BE2C (cell line): ENCODE results near the gene SPTY2D1.
"Not testable (repeated sequence)": the region's sequence is repeated elsewhere in the genome, so short reads cannot be mapped to it uniquely, and the experiment has no call there.

Experiments used
- DNase-seq: peaks from one replicate; pipeline ENCODE4 v3.0.0-alpha.2; 2020
- H3K27me3 ChIP-seq: fragments of 250-450 bp; sonication (Bioruptor Pico); 2 replicates; pipeline ENCODE4 v1.5.1; 2020; ENCODE audit warnings: mild to moderate bottlenecking
- H3K36me3 ChIP-seq: fragments of 250-450 bp; sonication (Bioruptor Pico); 2 replicates; pipeline ENCODE4 v1.5.1; 2020; ENCODE audit warnings: mild to moderate bottlenecking
- H3K4me1 ChIP-seq: fragments of 250-450 bp; sonication (Bioruptor Pico); 2 replicates; pipeline ENCODE4 v1.5.1; 2020
- H3K4me3 ChIP-seq: 2 replicates; pipeline ENCODE4 v1.5.1; 2011; ENCODE audit warnings: low read depth, low read length
- H3K9me3 ChIP-seq: fragments of 250-450 bp; sonication (Bioruptor Pico); 2 replicates; pipeline ENCODE4 v1.5.1; 2020
- TF ChIP-seq, protein P1 (sequence below): IDR thresholded peaks from 2 replicates; pipeline ENCODE4 v1.5.1; 2012; ENCODE audit warnings: mild to moderate bottlenecking, low read depth, low read length

The SPTY2D1 gene

DNA sequence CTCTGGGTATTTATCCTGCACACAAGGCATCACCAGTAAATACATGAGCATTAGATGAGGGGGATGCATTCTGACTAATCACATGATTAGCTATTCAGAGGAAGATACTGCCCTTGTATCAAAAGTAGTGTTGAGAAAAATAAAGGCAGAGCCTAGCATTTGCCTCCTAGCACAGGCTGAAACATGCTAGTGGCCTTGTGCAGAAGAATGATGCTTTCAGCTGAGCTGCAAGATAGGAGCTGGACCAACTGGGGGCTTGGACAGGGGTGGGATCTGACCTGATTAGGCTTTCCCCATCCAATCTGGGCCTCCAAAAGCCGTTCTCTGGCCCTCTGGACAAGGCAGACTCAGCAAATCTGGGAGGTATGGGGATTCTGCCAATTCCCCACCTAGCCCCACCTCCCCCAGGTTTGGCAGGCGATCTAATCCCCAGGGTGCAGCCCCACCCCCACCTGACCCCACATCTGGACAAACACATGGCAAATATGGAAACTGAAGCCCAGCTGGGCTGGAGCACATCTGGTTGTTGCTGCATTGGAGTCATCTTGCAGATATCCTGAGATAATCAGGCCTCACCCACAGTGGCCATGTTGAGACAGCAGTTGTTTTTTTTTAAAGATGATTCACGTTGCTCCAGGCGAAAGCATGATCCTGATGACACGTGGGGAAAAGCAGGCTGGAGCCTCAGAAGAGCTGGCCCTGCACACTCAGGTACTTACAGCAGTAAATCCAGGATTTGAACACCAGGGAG, 39.0 kb downstream of the SPTY2D1 start:
- Histone ChIP-seq H3K4me3 (no peak overlapping the region), H3K27me3 (no peaks in the 10 kb centered on the region), H3K4me1 (no peaks in the 10 kb centered on the region), H3K9me3 (no peaks in the 10 kb centered on the region), H3K36me3 (no peaks in the 10 kb centered on the region)
- TF ChIP-seq, protein P1, sequence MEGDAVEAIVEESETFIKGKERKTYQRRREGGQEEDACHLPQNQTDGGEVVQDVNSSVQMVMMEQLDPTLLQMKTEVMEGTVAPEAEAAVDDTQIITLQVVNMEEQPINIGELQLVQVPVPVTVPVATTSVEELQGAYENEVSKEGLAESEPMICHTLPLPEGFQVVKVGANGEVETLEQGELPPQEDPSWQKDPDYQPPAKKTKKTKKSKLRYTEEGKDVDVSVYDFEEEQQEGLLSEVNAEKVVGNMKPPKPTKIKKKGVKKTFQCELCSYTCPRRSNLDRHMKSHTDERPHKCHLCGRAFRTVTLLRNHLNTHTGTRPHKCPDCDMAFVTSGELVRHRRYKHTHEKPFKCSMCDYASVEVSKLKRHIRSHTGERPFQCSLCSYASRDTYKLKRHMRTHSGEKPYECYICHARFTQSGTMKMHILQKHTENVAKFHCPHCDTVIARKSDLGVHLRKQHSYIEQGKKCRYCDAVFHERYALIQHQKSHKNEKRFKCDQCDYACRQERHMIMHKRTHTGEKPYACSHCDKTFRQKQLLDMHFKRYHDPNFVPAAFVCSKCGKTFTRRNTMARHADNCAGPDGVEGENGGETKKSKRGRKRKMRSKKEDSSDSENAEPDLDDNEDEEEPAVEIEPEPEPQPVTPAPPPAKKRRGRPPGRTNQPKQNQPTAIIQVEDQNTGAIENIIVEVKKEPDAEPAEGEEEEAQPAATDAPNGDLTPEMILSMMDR = no peak
- DNase-seq = no peak

DNA sequence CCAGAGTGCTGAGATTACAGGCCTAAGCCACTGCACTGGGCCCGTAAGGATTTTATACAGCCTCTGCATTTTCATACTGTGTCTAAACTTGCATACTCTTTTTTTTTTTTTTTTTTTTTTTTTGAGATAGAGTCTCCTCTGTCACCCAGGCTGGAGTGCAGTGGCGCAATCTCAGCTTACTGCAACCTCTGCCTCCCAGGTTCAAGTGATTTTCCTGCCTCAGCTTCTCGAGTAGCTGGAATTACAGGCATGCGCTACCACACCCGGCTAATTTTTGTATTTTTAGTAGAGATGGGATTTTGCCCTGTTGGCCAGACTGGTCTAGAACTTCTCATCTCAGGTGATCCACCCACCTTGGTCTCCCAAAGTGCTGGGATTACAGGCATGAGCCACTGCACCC, 40.1 kb downstream of the SPTY2D1 start:
- H3K4me3 ChIP-seq, H3K27me3 ChIP-seq, H3K9me3 ChIP-seq, H3K36me3 ChIP-seq, H3K4me1 ChIP-seq, DNase-seq: not testable (repeated sequence)

DNA sequence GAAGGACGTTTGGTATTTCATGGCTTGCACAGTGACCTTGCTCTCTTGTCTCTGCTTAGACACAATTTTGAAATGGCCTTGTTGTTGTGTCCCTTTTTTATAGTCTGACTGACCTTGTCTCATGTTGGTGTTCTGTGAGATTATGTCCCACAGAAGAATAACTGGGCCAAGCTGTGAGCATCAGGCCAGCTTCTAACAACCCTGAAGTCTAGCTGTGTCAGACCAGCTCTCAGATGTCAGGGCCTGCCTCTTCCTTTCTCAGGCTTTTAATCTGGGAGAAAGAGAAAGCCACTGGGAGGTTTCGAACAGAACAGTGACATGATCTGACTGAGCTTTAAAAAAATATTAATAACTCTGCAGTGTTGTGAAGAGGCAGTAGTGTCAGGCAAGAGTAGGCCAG, 43.6 kb downstream of the SPTY2D1 start:
- Histone ChIP-seq H3K4me3 (no peak overlapping the region), H3K36me3 (no peaks in the 10 kb centered on the region), H3K9me3 (no peaks in the 10 kb centered on the region), H3K27me3 (no peaks in the 10 kb centered on the region), H3K4me1 (no peaks in the 10 kb centered on the region)
- TF ChIP-seq, protein P1 = no peak
- no peak for DNase-seq

DNA sequence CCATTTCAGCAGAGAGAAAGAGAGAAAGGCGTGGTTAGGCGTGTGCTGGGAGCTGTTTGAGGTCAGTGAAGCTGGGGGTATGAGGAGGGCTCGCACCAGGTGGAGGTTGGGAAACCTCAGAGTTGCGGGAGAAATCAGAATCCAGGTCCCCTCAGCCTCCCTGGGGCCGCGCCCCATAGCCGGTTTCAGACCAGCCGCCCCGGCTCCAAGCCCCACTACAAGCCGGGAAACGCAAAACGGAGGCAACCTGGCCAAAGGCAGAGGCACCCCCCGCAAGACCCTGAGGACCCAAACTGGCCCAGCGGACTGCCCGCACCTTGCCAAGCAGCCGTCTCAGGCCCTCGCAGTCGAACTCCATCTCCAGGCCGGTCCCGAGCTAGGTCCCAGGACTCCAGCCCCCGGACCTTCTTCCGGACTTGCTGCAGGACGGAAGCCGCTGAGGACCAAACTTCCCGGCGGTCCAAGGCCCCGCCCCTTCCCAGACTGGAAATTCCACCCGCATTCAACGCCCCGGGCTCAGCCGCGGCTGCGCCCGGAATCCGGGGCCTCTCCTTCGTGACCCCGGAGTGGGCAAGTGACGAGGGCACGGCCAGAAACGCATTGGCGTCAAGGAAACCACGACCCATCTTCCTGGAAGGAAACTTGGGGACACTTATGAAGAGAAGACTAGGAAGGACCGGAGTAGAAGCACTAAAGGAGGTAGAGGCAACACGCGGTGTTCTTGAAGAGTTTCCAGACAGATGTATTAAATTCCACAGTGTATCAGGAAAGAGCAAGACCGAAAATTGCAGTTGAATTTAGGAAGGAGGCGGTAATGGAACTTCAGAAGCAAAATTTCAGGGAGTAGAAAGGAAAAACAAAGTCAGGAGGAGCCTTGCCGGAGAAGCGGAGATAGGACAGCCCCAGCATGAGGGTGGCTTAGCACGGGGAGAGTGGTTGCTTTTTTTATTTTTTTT, 45.6 kb downstream of the SPTY2D1 start, which contains the start of gene UEVLD:
UEVLD (minus strand) TSS at position 438 of the 956 bp plus-strand sequence; CDS start at position 358, 80 bp downstream.
- H3K36me3 ChIP-seq = no peaks in the 10 kb centered on the region
- H3K4me1 ChIP-seq = no peaks in the 10 kb centered on the region
- H3K27me3 ChIP-seq = no peaks in the 10 kb centered on the region
- peak; percentile 79 for DNase-seq
- H3K9me3 ChIP-seq = no peaks in the 10 kb centered on the region
- TF ChIP-seq, protein P1 = no peak
- H3K4me3 ChIP-seq = peak within 1 kb of the TSS; percentile 77

DNA sequence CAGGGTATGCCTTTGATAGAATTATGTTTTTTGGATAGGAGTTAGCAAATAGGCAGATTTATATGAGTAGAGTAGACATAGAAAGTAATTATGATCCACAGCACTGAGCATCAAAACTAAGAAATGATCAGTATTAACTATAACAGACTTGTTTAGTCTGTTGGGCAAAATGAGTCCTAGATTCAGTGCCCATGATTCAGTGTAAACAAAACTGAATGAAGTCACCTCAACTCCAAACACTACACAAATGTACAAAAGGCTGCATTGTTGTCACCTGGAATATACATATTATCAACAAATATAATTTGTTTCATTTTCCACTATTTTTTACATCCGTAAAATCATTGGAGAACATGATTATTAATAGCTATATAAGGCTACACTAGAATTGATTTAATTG, 52.3 kb downstream of the SPTY2D1 start:
- H3K36me3 ChIP-seq = no peaks in the 10 kb centered on the region
- no peaks in the 10 kb centered on the region for H3K4me1 ChIP-seq
- TF ChIP-seq, protein P1 = no peak
- H3K4me3 ChIP-seq = no peak overlapping the region
- no peaks in the 10 kb centered on the region for H3K27me3 ChIP-seq
- no peaks in the 10 kb centered on the region for H3K9me3 ChIP-seq
- no peak for DNase-seq

DNA sequence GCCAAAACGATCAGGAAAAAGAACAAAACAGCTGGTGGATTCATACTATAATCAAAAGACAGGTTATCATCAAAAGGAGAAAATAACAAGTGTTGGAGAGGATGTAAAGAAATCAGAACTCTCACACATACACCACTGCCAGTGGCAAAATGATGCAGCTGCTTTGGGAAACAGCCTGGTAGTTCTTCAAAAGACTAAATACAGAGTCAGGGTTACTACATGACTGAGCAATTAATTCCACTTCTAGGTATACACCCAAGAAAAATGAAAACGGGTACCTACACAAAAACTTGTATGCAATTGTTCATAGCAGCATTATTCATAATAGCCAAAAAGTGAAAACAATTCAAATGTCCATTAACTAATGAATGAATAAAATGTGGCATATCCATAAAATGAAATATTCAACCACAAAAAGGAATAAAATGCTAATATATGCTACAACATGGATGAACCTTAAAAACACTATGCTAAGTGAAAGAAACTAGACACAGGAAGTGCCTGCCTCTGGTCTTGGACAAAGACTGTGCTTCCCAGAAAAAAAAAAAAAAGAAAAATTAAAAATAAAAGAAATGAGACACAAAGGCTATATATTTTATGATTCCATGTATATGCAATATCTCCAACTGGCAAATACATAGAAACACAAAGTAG, 53.9 kb downstream of the SPTY2D1 start:
- Histone ChIP-seq H3K36me3 (no peaks in the 10 kb centered on the region), H3K9me3 (no peaks in the 10 kb centered on the region), H3K27me3 (no peaks in the 10 kb centered on the region), H3K4me3 (no peak overlapping the region), H3K4me1 (no peaks in the 10 kb centered on the region)
- no peak for DNase-seq
- TF ChIP-seq, protein P1 = no peak
